Pulmonary artery endothelial cell (primary cell): ENCODE results near the gene DAAM2. TPM values are rescaled to one million over a fixed set of nuclear protein-coding genes. Genes with fewer than 3 reads are reported as not detected.

Experiments
- DNase-seq: peaks from one replicate; pipeline ENCODE4 v3.0.0-alpha.2; 2011; ENCODE audit warnings: low read depth, low spot score
- total RNA-seq: library from RNA; depleted of rRNA; stranded (reverse); fragments of >200 nt; gene quantifications from 2 replicates; pipeline ENCODE4 v1.2.3, GENCODE V29; 2014

The DAAM2 gene
- total RNA-seq, 1 donor from 2014 or later, result 0.07 TPM

DNA sequence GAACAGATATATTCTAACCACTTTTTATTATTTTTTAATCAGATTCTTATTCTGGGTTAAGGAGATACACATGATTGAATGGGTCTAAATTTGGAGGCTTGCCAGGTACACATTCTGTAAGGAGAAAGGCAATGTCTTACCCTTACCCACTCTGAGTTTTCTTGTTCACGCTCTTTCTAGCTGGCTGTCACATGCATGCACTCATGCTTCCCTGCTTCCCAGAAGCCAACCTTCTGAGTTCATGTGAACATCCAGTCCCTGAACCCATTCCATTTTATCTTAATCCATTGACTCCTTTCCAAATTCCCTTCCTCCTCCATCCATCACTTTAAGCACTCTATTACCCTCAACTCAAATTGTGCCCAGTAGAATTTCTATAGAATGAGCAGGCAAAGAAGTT, 159.5 kb downstream of the DAAM2 start:
- no peak for DNase-seq

DNA sequence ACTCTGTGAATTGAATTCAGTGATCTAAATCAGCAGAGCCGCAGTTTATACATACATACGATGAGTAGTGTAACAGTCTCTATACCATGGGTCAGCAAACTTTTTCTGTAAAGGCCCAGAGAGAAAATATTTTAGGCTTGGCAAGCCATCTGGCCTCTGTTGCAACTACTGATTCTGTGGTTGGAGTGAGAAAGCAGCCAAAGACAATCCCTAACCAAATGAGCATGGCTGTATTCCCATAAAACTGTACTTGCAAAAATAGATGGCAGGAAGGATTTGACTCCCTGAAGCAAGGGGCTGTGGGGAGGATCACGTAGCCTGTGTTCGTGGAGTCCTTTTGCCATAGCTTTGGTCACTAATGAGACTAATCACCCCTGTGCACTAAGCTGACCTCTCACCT, 160.0 kb downstream of the DAAM2 start:
- no peak for DNase-seq

DNA sequence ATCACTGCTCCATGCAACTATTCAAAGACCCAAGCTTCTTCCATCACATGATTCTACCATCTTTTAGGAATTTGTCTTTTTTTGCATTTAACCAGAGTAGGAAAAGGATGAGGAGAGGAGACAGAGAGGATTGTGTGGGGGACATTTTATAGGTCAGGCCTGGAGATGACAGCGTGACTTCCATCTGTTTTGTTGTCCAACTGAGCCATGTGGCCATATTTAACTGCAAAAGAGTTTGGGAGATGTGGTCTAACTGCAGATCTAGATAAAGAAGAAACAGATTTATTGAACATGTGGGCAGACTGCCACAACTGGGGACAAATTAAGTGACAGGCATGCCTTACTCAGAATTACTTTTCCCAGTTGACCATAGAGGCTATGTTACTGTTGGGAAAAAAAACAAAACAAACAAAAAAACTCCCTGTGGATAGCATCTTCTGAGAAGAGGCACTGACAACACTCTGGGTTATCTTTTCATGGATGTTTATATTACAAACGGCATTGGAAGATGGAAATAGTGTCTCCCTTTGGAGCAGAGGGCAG, 161.0 kb downstream of the DAAM2 start:
- DNase-seq, result no peak

Other genes with a start within 250 kb of the DAAM2 start
- not detected in 2 replicates for gene KIF6, start 67.0 kb upstream of the DAAM2 start, total RNA-seq
- 12.4 and 13.5 TPM in 2 replicates for gene MOCS1, start 142.1 kb downstream of the DAAM2 start, total RNA-seq